ENCODE results near the gene ICE2.

ICE2 gene

DNA sequence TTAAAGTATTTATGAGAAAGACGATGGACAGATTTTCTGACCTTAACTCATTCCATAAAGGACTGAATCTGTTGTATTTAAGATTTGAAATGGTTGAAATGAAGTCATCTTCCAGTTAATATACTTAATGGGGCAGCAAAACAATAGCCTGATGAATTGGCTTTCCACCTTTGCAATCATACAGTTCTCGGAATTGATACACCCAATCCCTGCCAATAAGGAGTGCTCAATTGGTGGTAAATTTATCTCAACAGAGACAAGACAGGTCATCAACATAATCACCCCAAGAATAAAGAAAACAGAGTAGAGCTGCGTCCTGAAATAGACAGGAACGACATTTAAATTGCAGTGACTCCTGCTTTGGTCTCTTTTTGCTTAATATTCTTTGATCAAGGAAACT lies 92.3 kb downstream of the ICE2 start:
- DNase-seq (ENCODE audit: low spot score): no peak

DNA sequence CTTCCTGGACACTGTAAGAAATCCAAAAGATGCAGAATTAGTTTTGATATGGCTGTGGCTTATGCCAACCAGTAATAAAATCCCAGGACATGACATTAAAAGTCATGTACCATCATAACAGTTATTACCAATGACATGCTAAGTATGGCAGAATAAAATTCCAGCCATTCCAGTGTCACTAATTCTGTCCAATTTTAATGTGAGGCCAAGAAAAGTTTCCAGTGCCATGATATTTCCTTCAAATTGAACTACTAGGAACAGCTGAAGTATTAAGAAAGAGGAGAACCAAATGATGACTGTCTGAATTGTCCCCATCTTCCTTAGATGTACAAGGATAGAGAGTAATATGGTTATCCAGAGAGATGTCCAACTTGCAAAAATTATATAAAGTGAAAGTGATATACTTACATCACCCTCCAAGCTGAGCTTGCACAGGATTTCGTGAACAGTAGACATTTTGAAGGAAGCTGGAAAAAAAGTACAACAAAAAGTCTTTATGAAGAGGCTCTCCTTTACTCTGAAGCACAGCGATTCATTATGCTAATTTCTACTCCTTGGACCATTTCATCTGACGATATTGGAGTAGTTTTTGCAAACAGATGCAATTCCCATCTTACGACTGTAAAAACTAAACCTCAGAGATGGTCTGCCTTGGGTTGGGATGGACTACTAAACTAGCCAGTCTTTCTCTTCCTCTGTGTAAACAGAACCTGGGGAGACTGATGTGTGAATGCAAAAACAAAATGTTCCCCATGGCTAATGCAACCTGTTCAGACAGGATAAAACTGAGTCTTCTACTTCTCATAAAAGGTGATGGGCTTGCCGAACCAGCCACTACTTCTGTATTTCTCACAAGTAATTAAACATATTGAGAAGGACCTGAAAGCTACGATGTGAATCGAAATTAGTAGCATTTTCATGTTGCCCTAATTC lies 93.1 kb downstream of the ICE2 start:
- no peak for DNase-seq (ENCODE audit: low spot score)

DNA sequence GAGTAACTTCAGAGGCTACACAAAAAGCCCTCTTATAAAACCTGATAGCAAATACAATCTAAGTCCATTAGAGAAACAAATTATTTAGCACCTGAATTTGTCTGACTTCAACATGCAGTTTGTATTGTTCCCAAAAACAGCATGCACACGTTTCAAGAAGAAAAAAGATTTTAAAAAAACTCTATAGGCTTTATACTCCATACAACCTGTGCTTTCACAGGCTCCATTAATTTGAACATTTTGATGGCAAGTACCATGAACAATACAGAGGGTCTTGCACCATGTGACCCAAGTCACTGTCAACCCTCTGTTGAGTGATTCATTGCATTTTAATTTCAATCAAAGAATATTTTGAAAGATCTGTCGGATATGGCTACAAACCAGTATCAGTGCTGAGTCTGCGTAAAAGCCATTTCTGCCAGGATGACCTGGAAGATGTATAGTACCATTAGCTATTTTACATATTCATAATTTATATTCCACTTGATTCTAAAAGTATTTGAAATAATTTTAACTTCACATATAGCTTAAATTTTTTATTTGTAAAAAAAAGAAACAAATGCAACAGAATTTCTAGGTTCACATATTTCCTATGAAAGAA lies 94.3 kb downstream of the ICE2 start:
- no peak for DNase-seq (ENCODE audit: low spot score)

DNA sequence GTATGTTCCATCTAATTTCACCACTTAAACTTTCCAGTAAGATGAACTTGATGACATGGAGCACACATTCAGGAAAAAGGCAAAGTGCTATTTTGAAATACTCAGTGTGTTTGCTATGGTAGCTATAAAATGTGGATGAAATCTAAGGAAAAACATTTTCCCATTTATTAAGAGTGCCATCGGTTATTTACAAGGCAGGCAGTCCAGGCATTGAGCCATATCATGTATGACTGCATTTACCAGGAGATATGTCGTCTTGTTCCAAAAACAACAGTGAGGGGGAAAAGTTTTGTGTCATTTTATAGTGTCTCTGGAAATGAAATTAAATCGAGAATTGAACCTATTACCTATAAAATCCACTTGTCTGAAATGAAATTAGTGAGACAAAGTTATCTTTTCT lies 94.9 kb downstream of the ICE2 start:
- DNase-seq (ENCODE audit: low spot score): no peak

DNA sequence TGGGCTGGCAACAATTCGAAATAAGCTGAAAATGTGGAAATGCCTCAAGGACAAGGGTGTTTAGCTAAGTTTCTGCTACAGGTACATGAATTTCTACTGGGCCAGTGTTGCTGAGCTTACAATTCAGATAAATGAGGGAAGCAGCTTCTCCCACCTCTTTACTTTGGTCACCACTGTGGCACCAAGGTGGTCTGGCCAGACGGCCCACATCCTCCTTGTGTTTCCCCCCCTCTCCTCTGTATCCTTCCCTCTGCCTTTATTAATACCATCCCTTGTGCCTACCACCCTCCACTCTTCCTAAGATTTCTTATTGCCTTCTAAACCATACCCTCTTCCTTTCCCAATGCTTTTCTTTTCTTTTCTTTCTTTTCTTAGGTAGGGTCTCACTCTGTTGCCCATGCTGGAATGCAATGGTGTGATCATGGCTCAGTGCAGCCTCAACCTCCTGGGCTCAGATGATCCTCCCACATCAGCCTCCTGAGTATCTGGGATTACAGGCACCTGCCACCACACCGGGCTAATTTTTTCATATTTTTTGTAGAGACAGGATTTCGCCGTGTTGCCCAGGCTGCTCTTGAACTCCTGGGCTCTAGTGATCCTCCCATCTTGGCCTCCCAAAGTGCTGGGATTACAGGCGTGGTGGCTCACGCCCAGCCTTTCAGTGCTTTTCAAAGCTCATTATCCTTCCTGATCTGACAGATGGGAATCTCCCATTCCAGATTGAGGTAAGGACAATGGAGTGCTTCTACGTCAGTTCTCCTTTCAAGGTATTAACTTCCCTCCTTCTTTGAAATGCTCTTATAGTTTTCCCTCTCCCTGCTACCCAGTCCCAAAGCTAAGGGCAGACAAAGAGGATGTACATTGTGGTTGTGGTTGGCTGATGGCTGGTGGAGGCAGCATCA lies 95.9 kb downstream of the ICE2 start:
- no peak for DNase-seq (ENCODE audit: low spot score)

DNA sequence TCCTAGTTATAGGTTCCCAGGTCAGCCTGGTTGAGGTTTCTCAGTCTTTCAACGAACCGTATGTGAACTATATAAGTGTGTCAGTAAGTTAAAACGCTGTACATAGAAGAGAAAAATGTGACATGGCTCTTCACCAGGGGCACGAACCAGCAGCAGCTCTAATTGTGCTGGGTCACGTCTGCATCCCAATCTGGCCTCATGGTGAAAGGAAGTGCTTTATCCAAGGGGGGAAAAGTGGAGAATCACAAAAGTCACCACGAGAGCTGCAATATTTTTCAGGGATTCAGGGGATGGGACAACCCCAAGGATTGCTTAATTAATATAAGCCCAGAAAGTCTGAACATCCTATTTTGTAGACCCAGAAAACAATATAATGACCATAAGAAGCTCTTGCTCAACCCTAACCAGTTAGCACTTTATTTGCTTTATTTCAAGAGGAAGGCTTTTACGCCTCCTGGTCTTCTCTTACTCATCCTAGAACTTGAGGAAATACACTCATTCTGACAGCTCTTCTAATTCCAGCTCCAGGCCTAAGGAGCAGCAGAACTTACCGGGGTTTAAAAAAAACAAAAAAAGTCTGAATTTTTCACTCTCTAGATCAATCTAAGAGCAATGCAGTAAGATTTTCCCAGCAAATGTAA lies 97.7 kb downstream of the ICE2 start:
- DNase-seq (ENCODE audit: low spot score): no peak

DNA sequence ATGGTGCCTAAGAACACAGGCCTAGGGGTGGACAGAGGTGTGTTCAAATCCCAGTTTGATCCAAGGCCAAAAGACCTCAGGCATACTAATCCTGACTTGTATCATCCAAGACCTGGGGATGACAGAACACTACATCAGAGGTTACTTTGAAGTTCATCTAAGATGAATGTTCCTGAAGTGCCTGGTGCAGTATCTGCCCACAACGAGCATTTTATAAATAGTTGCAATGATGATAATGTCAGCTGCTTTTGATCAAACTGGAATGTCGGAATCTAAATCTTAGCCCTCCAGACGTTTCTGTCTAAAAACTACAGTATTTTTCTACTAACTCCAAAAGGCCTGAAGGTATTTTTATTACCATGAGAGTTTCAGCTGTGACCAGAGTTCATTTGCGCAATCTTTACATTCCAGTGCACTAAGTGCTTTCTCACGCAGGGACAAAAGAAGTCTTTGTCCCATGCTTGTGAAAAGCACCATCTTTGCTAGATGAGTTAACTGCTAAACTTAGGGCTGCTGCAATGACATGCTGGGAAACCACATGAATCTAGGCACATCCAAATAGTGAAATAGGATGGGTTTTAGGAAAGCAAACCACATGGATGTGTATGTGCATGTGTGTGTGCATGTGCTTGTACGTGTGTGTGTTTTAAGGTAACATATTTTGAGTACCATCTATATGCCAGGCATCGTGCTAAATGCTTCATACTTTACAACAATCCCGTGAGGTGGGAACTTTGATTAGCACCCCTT lies 99.2 kb downstream of the ICE2 start:
- no peak for DNase-seq (ENCODE audit: low spot score)

DNA sequence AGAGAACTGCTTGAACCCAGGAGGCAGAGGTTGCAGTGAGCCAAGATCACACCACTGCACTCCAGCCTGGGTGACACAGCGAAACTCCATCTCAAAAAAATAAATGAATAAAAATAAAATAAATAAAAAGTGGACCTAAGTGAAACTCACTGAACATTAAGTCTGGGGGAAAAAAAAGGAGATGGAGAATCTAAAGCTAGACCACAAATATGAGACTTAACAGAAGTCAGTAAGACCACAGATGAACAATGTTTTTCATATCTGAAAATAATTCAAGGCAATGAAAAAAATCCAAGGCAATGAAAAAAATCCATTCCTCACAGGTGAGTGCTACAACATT lies 99.8 kb downstream of the ICE2 start:
- no peak for DNase-seq (ENCODE audit: low spot score)

DNA sequence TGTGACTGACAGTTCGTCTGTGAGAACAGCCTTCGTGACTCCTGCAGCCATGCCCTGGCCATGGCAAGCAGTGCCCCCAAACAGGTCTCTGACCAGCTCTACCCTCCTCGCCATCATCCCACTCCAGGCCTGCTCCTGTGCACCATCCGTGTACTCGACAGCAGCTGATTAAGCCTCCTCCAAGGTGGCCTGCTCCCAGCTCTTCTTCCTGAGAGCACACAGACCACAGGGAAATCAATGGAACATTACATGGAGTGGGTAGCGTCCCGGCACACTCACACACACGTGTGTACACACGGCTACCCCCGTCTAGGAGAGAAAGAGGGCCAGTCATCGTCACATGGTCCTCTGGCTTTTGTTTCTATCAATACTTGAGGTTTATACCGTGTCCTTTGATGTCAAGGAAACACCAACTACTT lies 102.3 kb downstream of the ICE2 start:
- no peak for DNase-seq (ENCODE audit: low spot score)

DNA sequence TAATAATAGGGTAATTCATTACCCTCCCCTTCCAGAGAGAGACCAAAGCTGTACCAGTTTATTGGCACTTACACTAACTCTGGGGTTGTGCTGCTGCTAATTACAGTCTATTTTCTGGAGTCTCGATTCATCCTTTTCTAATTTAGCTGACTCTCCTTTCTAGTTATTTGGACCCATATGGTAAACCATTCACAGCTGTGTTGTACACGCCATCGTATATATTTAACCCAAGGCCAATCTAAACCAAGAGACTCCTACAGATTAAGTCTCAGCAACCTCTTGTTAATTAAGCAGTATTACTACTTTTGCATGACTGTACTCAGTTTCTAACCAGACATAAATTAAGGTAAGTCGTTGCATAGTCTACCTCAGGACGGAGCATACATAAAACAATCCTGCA lies 103.6 kb downstream of the ICE2 start:
- no peak for DNase-seq (ENCODE audit: low spot score)

DNA sequence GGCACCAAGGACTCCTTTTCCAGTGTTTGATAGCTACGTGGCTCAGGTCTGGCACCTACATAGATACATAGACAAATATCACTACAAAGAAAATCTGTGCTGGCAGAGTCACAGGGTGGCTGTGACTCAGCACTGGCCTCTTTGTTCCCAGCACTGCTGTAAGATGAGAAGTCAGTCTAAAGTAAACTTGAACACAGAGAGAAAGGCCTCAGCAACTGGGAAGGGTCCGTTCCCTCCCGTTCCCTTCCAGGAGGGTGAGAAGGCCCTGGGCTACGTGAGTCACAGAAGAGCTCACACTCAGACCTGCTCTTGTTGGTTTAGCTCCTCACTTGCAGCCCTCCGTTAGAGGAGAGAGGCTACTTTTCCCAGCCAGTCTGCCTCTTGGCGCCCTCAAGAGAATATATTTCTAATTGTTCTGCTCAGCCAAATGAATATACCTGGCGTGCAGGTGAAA lies 104.3 kb downstream of the ICE2 start:
- no peak for DNase-seq (ENCODE audit: low spot score)

DNA sequence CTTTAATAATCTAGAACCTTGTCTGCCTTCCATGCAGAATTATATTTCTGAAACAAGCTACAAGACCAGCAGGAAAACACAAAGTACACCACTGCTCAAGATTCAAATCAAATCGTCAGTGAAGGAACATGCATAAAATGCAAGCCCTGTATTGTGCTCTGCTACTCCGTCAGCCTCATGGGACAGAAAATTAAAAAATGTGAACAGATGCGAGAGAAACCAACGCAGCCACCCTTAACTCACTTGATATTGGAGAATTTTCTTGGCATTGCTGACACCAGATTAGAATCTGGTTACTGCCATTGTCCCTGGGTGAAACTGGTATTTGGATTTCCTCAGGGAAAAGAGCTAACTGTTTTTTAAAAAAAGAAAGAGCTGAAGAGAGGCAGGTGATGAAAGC lies 104.7 kb downstream of the ICE2 start:
- no peak for DNase-seq (ENCODE audit: low spot score)

DNA sequence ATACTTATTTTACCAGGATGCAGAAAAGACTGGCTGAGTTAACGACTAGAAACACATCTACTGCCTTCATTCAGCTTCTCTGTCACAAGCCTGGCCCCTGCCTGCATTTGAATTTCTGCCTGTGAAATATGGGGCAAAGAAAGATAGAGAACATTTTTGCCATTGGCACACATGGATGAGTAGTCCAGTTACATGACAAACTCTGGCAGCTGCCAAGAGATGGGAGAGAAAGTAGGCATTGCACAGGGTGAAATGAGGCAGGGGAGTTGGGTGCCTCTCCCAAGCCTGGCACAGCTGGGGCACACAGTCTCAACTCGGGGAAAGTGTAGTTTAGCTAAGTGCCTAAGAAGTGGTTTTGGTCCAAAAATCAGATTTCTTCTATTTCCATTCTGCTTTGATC lies 105.2 kb downstream of the ICE2 start:
- DNase-seq (ENCODE audit: low spot score): no peak

DNA sequence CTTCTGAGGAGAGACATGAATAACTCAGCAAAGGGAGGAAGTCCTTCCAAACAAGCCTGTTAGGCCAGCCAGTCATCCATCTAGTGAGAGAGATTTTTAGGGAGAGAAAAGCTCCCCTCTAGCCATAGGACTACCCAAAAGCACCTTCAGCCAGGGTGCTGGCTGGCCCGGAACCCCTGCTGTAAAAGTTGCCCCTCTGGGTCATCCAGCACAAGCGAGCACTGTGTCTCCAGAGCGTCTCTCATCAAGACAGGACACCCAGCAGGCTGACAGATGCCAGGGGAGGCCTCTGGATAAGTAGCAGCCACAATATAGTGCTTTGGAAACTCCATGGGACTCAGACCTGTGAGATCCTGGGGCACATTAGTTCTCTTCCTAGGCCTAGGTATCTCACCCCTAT lies 105.6 kb downstream of the ICE2 start:
- no peak for DNase-seq (ENCODE audit: low spot score)

DNA sequence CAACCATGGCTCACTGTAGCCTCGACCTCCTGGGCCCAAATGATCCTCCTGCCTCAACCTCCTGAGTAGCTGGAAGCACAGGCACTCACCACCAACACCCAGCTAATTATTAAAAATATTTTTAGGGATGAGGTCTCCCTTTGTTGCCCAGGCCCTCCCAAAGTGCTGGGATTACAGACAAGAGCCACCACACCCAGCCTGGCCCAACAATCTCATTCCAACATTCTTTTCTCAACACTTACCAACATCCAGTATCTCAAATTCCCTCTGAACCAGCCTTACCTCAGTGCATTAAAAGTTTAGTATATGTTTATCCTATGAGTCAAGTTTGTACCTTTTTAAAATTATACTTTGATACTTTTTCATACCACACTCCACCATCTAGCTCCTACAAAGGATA lies 106.2 kb downstream of the ICE2 start:
- DNase-seq (ENCODE audit: low spot score): no peak

DNA sequence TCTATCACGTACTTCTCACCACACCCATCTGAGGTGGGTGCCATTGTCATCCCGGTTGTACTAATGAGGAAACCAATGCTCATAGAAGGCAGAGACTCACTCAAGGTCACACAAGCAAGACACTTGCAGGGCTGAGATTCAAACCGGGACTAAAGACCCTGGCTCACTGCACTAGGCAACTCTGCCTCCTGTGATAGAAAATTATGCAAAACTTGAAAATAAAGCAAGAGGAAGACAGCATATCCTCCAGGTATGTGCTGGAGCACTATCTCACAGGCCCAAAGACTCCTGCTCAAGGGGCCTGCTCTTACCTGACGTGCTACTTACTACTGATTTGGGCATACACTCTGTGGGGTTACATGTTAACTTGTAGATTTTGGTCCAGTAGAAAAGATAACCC lies 106.7 kb downstream of the ICE2 start:
- DNase-seq (ENCODE audit: low spot score): no peak

DNA sequence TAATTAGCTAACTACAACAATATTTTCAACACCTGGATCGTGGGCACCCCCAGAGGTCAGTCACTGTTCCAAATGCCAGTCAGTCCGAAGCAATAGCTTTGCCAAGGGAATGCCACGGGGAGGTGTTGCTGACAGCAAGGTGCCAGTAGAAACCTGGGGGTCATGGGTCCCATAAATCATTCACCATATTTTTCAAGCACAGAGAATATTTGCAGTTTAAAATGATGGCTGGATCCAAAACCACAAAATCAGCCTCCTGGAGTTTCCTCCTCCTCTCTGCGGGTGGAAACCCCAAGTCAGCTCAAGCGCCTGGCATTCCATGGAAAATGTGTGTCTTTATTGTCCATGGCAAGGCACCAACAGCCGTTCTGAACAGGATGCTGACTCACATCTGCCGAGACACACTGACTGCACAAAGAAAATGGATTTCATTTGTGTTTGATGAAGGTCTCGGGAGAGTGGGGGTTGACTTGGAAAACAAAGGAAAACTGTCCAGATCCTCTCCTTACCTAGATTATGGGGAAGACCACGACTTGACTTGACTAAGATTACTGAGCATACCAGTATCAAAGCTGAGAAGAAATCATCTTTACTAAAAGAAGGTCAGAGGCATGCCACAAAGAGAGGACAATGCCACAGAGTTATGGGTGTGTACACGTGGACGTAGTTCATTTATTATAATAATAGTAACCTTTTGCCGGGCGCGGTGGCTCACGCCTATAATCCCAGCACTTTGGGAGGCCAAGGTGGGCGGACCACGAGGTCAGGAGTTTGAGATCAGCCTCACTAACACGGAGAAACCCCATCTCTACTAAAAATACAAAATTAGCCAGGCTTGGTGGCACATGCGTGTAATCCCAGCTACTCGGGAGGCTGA lies 107.5 kb downstream of the ICE2 start:
- DNase-seq (ENCODE audit: low spot score): no peak

DNA sequence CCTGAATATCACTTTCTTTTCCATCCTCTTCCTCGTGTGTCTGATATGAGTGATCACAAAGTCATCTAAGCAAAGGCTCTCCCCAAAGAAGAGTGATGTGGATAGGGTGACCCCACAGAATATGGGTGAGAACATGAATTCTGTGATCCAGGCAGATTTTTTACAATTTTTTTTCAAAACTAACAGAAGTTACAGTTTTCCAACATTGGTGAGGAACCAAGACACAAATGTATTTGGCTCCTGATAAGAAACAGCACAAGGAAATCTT lies 108.1 kb downstream of the ICE2 start:
- DNase-seq (ENCODE audit: low spot score): no peak

DNA sequence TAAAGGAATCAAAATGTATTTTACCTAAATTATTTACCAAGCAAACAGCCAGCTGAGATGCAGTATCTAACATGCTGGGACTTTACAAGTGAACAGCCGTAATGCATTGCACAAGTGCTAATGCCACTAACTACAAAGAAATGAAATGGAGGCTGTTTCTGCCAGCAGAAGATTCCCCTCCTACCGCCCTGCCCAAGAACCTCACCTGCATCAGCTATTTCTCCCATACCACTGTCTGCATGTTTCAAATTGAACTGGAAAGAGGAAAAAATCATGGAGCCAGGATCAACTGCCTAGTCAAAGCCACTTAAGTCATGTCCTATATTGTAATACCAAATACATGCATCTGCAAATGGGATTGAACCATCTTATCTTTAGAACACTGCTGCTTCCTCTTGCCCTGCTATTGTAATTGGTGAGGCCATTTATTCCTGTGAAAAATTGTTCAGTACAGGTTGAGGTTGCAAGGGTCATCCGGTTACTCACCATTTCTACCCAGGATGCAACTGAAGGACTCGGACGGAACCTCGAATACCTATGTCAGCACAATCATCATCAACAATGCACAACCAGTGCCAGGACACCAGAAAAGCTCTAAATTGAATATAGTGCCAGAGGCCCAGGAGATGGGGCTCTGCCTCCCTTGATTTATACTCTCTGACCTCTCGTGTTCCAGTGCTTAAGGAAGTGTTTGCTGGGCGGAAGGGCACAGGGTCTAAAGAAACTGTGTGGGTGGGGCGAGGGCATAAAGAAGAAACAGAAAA lies 108.7 kb downstream of the ICE2 start:
- no peak for DNase-seq (ENCODE audit: low spot score)

DNA sequence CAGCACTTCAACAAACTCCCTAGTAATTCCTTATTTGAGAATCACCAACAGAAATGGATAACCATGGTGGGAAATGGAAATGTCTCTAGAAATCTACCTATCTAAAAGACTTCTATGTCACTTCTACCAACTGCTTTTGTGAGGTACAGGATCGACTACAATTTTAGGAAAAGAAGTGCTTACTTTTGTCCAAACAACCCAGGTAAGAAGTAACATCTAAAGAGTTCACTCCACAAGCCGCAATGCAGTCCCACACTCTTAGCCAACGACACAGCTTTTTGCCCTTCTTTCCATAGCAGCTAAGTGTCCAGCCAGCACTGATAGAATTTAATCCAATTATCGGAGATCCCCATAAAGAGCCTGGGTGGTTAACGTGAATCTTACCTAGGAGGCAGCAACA lies 109.2 kb downstream of the ICE2 start:
- DNase-seq (ENCODE audit: low spot score): no peak

All from germinal center (tissue), 1 donor.